Transverse colon (tissue), 4 donors: Measurements from ENCODE around the gene LAMA3. TPM values are rescaled to one million over a fixed set of nuclear protein-coding genes. Genes with fewer than 3 reads are reported as not detected.
A peak's percentile ranks its signal among the peaks of the same experiment; 100 is the strongest.

Experiments
- DNase-seq: peaks from one replicate; pipeline ENCODE4 v3.0.0-alpha.2; 2019
- H3K27ac ChIP-seq, 4 donors: fragments of 200-600 bp; sonication (generic); 2 replicates each; pipeline ENCODE4 v1.5.1; 2016 to 2018; ENCODE audit warnings: inconsistent platforms in 4 of 4
- H3K27me3 ChIP-seq: fragments of 200-600 bp; sonication (generic); 2 replicates; pipeline ENCODE4 v1.5.1; 2017; ENCODE audit warnings: inconsistent platforms
- H3K36me3 ChIP-seq, 4 donors: fragments of 200-600 bp; sonication (generic); 2 replicates each; pipeline ENCODE4 v1.5.1; 2017 to 2019; ENCODE audit warnings: inconsistent platforms in 4 of 4
- H3K4me1 ChIP-seq, 4 donors: fragments of 200-600 bp; sonication (generic); 2 replicates each; pipeline ENCODE4 v1.5.1; 2017 to 2020; ENCODE audit warnings: inconsistent platforms in 4 of 4
- H3K4me3 ChIP-seq, 4 donors: fragments of 200-600 bp; sonication (generic); 1 replicate in 1 of 4; 2 replicates in 3 of 4; pipeline versions ENCODE4 v1.5.1 to v1.6.1; 2017 to 2019; ENCODE audit warnings: inconsistent platforms in 4 of 4
- H3K9me3 ChIP-seq, 2 donors: fragments of 200-600 bp; sonication (generic); 2 replicates each; pipeline ENCODE4 v1.5.1; 2017 to 2019; ENCODE audit warnings: inconsistent platforms in 2 of 2
- EP300 ChIP-seq: sonication (generic); formaldehyde crosslinking; IDR thresholded peaks from one replicate; pipeline ENCODE4 v1.6.1; 2017; ENCODE audit warnings: antibody characterized with exemption, low read depth
- POLR2A ChIP-seq: fragments of 450-650 bp; IDR thresholded peaks from one replicate; pipeline ENCODE4 v1.6.1; 2016; ENCODE audit warnings: antibody characterized with exemption, mild to moderate bottlenecking, moderate library complexity
- POLR2AphosphoS5 ChIP-seq, 3 donors: sonication (generic); formaldehyde crosslinking; IDR thresholded peaks; one replicate each; pipeline ENCODE4 v1.6.1; 2016; ENCODE audit warnings: antibody characterized with exemption in 3 of 3
- whole genome bisulfite sequencing, 2 donors: methylation state at CpG; one replicate each; pipeline ENCODE4 v1.1.5; 2018; ENCODE audit warnings: low coverage in 1 of 2; 5-methylcytosine and 5-hydroxymethylcytosine counted together
- in situ Hi-C, 4 donors: fragments of 200-750 bp; cut with MboI; loops; one replicate each; pipeline versions ENCODE4 v1.15.0 to v1.15.1; 2017; ENCODE audit warnings: low sequenced_read_pairs in 3 of 4, low pct_ligation_motif_present in 1 of 4, low pct_unique_long_range_greater_than_20kb in 1 of 4
- intact Hi-C: fragments of 100-400 bp; cut with DNase I; formaldehyde crosslinking; loops from one replicate; pipeline ENCODE4 v1.15.1; 2023; ENCODE audit warnings: low total_unique reads
- total RNA-seq, 4 donors: library from RNA; depleted of rRNA; stranded (reverse); fragments of >200 nt; gene quantifications; one replicate each; pipeline ENCODE4 v1.1.0, GENCODE V29; 2016
- TF ChIP-seq, protein P1 (sequence below), 5 experiments: fragments of 200-600 bp in 3 of 5; fragments of 450-650 bp in 2 of 5; sonication (generic) in 3 of 5; IDR thresholded peaks; 1 replicate in 2 of 5; 2 replicates in 3 of 5; pipeline ENCODE4 v1.5.1; 2016 to 2017; ENCODE audit warnings: antibody characterized with exemption in 5 of 5, inconsistent platforms in 3 of 5, mild to moderate bottlenecking in 2 of 5, moderate library complexity in 1 of 5

The LAMA3 gene
- total RNA-seq, 4 donors from 2014 or later, result 17.5 to 71.8 (median 47.4) TPM

DNA sequence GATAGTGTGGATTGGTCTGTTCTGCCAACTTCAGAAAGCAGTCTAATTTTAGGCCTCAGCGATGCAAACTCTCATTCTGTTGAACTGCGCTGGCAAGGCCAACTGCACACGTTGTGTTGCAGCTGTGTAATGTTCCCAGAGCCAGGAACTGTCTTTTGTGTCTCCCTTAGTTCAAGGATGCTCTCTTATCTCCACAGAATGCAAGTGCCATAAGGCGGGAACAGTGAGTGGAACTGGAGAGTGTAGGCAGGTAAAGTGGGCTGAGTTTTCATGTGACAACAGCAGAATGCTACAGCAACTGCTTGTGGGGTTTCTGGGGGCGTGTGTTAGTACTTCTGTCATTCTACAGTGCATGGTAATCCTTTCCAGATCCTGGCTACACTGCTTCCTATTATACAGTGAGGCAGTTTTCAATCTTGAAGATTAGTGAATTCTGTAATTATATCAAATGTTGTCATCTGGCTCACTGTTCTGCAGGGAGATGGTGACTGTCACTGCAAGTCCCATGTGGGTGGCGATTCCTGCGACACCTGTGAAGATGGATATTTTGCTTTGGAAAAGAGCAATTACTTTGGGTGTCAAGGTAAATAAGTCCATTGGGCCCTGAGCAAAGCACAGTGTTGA lies 125.8 kb downstream of the LAMA3 start:
- H3K9me3 ChIP-seq, result no peaks in the 10 kb centered on the region
- no peak for TF ChIP-seq EP300
- TF ChIP-seq POLR2AphosphoS5 (IDR thresholded peaks at IDR 0.05), result no peak
- TF ChIP-seq POLR2A, result no peak
- TF ChIP-seq, protein P1, sequence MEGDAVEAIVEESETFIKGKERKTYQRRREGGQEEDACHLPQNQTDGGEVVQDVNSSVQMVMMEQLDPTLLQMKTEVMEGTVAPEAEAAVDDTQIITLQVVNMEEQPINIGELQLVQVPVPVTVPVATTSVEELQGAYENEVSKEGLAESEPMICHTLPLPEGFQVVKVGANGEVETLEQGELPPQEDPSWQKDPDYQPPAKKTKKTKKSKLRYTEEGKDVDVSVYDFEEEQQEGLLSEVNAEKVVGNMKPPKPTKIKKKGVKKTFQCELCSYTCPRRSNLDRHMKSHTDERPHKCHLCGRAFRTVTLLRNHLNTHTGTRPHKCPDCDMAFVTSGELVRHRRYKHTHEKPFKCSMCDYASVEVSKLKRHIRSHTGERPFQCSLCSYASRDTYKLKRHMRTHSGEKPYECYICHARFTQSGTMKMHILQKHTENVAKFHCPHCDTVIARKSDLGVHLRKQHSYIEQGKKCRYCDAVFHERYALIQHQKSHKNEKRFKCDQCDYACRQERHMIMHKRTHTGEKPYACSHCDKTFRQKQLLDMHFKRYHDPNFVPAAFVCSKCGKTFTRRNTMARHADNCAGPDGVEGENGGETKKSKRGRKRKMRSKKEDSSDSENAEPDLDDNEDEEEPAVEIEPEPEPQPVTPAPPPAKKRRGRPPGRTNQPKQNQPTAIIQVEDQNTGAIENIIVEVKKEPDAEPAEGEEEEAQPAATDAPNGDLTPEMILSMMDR (IDR thresholded peaks at IDR 0.05), result no peak
- intact Hi-C loops, result loop anchor here (5.0 kb wide), 1 partner anchor 193 kb away; no protein-coding TSS in a partner anchor
- no peak for DNase-seq
- in situ Hi-C loops, result loop anchor here in 3 of 4 donors (10.0 to 25.0 kb wide), 3 partner anchors 190 to 297 kb away; no protein-coding TSS in a partner anchor
- no peak overlapping the region for H3K4me3 ChIP-seq
- H3K4me1 ChIP-seq, result no peaks in the 10 kb centered on the region
- H3K27ac ChIP-seq, result no peak overlapping the region
- WGBS, 2 donors, result 87 to 90% methylated on average over 2 to 7 of the region's 7 CpGs
- no peaks in the 10 kb centered on the region for H3K27me3 ChIP-seq
- H3K36me3 ChIP-seq, result no peaks in the 10 kb centered on the region

DNA sequence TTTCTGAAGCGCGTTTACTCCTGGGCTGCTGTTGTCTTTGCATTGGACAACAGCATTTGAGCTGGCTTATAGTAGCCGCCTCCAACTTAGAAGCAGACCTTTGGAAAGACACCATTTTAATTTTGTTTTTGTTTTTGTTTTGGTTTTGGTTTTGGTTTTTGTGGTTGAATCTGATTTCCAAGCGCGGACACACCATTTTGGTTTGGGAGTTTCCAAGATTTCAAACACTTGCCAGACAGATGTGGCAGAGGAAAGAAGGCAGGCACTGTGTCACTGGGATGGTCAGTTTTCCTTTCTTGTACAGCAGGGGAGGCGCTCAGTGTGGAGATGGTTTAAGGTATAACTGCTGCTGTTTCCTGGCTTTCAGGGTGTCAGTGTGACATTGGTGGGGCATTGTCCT lies 126.8 kb downstream of the LAMA3 start:
- in situ Hi-C loops (loop anchor here in 3 of 4 donors (10.0 to 25.0 kb wide), 3 partner anchors 191 to 296 kb away; no protein-coding TSS in a partner anchor), intact Hi-C loops (no loop called here)
- no peaks in the 10 kb centered on the region for H3K27me3 ChIP-seq
- 94 to 100% methylated on average over 3 to 6 of the region's 6 CpGs for WGBS, 2 donors
- no peaks in the 10 kb centered on the region for H3K36me3 ChIP-seq
- no peak overlapping the region for H3K4me3 ChIP-seq
- no peak overlapping the region for H3K27ac ChIP-seq
- DNase-seq, result no peak
- no peaks in the 10 kb centered on the region for H3K9me3 ChIP-seq
- no peaks in the 10 kb centered on the region for H3K4me1 ChIP-seq
- no peak for TF ChIP-seq POLR2A
- no peak for TF ChIP-seq EP300
- TF ChIP-seq, protein P1 (IDR thresholded peaks at IDR 0.05), result no peak
- no peak for TF ChIP-seq POLR2AphosphoS5 (IDR thresholded peaks at IDR 0.05)

DNA sequence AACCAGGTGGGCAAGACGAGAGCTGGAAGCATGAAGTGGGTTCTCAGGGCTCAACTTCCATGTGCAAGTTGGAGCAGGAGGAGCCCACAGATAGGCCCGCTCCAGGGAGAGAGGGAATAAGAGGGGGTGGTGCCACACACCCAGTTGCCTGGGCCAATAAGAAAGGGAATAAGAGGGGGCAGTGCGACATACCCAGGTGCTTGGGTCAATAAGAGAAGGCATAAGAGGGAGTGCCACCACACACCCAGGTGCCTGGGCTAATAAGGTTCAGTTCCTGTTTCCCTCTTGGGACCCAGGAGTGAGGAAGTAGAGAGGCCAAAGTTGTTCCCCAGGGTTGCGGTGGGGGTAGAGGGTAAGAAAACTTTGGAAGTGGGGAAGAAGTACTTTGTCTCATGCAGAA lies 127.5 kb downstream of the LAMA3 start:
- 70 to 72% methylated on average over 2 to 4 of the region's 4 CpGs for WGBS, 2 donors
- Histone ChIP-seq H3K36me3 (no peaks in the 10 kb centered on the region), H3K27ac (no peak overlapping the region), H3K4me1 (no peaks in the 10 kb centered on the region), H3K27me3 (no peaks in the 10 kb centered on the region), H3K9me3 (no peaks in the 10 kb centered on the region), H3K4me3 (no peak overlapping the region)
- TF ChIP-seq POLR2AphosphoS5 (IDR thresholded peaks at IDR 0.05) (no peak), POLR2A (no peak), EP300 (no peak)
- TF ChIP-seq, protein P1 (IDR thresholded peaks at IDR 0.05), result no peak
- peak; percentile 10 for DNase-seq
- in situ Hi-C loops, result loop anchor here in 3 of 4 donors (10.0 to 25.0 kb wide), 3 partner anchors 192 to 296 kb away; no protein-coding TSS in a partner anchor
- intact Hi-C loops, result no loop called here

DNA sequence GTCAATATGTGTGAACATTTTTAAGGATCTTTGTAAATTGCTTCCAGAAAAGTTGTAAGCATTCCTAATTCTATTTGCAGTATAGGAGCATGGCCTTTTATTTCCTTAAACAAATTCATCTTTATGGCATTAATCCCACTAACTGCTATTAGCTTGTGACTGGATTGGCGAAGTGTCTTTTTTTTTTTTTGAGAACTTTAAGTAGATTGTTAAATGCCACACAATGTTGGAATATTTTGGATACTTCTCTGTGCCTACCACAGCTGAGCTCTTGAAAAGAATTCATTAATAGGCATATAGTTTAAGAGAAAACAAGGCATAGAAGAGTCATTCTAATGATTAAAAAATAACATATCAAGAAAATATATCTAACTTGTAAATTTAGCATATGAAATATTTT lies 129.7 kb downstream of the LAMA3 start:
- Histone ChIP-seq H3K36me3 (no peaks in the 10 kb centered on the region), H3K27me3 (no peaks in the 10 kb centered on the region), H3K9me3 (no peaks in the 10 kb centered on the region), H3K27ac (no peak overlapping the region), H3K4me3 (no peak overlapping the region), H3K4me1 (no peaks in the 10 kb centered on the region)
- 80 to 90% methylated on average over 1 of the region's 1 CpG for WGBS, 2 donors
- in situ Hi-C loops (loop anchor here in 3 of 4 donors (10.0 to 25.0 kb wide), 3 partner anchors 194 to 293 kb away; no protein-coding TSS in a partner anchor), intact Hi-C loops (no loop called here)
- TF ChIP-seq POLR2A, result no peak
- TF ChIP-seq, protein P1 (IDR thresholded peaks at IDR 0.05), result no peak
- no peak for TF ChIP-seq EP300
- TF ChIP-seq POLR2AphosphoS5 (IDR thresholded peaks at IDR 0.05), result no peak
- no peak for DNase-seq
